Measurements from ENCODE around the gene DOCK3. TPM values are rescaled to one million over a fixed set of nuclear protein-coding genes. Genes with fewer than 3 reads are reported as not detected.

The DOCK3 gene
- polyA plus RNA-seq, 1 donor from 2014 or later = 15.6 TPM

DNA sequence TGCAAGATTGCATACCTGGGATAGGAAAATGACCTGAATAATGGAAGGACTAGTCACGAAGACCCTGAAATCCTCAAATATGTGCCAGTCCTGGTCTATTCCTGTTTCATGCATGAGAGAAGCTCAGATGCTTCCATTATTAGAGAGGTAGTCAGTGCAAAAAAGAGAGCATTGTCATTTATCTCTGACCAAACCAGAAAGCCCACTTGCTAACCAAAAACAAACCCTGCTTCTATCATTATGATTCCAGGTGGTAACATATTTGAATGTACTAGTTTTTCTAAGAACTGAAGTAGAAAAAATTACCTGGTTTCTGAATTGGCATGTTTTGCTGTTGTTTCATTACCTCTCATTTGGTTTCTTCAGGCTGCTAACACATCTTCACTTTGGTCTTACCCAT lies 549.6 kb downstream of the DOCK3 start:
- H4K20me1 ChIP-seq (ENCODE audit: insufficient read depth) = no peaks in the 10 kb centered on the region
- H3K27ac ChIP-seq (ENCODE audit: low read length) = no peak overlapping the region
- no peaks in the 10 kb centered on the region for H3K9me2 ChIP-seq (ENCODE audit: insufficient read depth, low read length)
- no peak overlapping the region for H3K9ac ChIP-seq (ENCODE audit: low read length)
- peaks cover 8% of the 10 kb centered on the region for H3K36me3 ChIP-seq (ENCODE audit: insufficient read depth, low read length)
- H3F3A ChIP-seq (ENCODE audit: insufficient read depth, low read length, poor library complexity, severe bottlenecking) = no peaks in the 10 kb centered on the region
- H3K4me2 ChIP-seq (ENCODE audit: low read length) = no peak overlapping the region
- no peak for TF ChIP-seq POLR2AphosphoS5 (IDR thresholded peaks at IDR 0.05)
- TF ChIP-seq EZH2 (IDR thresholded peaks at IDR 0.05; ENCODE audit: borderline replicate concordance, insufficient read depth, low read length, poor library complexity, severe bottlenecking) = no peak
- no peak for TF ChIP-seq REST (IDR thresholded peaks at IDR 0.05; ENCODE audit: borderline replicate concordance)
- no peak for TF ChIP-seq TAF1 (IDR thresholded peaks at IDR 0.05; ENCODE audit: low read depth)
- TF ChIP-seq SMC3 (conservative IDR thresholded peaks at IDR 0.05; ENCODE audit: poor library complexity) = no peak
- no peak for TF ChIP-seq RAD21 (conservative IDR thresholded peaks at IDR 0.05)
- TF ChIP-seq, protein P1, sequence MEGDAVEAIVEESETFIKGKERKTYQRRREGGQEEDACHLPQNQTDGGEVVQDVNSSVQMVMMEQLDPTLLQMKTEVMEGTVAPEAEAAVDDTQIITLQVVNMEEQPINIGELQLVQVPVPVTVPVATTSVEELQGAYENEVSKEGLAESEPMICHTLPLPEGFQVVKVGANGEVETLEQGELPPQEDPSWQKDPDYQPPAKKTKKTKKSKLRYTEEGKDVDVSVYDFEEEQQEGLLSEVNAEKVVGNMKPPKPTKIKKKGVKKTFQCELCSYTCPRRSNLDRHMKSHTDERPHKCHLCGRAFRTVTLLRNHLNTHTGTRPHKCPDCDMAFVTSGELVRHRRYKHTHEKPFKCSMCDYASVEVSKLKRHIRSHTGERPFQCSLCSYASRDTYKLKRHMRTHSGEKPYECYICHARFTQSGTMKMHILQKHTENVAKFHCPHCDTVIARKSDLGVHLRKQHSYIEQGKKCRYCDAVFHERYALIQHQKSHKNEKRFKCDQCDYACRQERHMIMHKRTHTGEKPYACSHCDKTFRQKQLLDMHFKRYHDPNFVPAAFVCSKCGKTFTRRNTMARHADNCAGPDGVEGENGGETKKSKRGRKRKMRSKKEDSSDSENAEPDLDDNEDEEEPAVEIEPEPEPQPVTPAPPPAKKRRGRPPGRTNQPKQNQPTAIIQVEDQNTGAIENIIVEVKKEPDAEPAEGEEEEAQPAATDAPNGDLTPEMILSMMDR (IDR thresholded peaks at IDR 0.05; ENCODE audit: poor library complexity, severe bottlenecking) = no peak
- TF ChIP-seq MXI1 (conservative IDR thresholded peaks at IDR 0.05; ENCODE audit: poor library complexity, severe bottlenecking) = no peak
- TF ChIP-seq EP300 (conservative IDR thresholded peaks at IDR 0.05; ENCODE audit: poor library complexity, severe bottlenecking) = no peak
- no peaks in the 10 kb centered on the region for H3K79me2 ChIP-seq (replicated peaks; ENCODE audit: insufficient read depth, low read length)
- no peak overlapping the region for H2AFZ ChIP-seq (ENCODE audit: low read depth, low read length)
- H3K9me3 ChIP-seq (ENCODE audit: low read length) = no peaks in the 10 kb centered on the region
- no peak overlapping the region for H3K4me3 ChIP-seq (ENCODE audit: low read length)
- H3K27me3 ChIP-seq (ENCODE audit: insufficient read depth, low read depth, low read length) = no peaks in the 10 kb centered on the region

DNA sequence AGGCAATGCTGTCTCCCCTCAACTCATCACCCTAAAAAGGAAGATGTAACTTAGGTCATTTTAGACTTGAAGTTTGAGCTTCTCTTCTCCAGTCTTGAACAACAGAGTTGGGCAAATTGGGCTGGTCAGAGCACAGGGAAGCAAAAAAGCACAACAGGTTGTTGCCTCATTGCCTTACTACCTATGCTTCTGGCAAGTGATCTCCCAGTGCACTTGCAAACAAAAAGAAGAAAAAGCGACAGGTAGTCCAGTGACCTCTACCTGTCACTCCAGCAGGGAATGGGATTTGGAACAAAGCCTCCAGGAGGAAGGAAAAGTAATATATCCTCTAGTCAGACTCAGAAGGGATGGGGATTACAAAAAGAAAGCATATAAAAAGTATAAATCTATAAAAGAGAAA lies 550.1 kb downstream of the DOCK3 start:
- no peak overlapping the region for H3K27ac ChIP-seq (ENCODE audit: low read length)
- H3K27me3 ChIP-seq (ENCODE audit: insufficient read depth, low read depth, low read length) = no peaks in the 10 kb centered on the region
- H3K9me3 ChIP-seq (ENCODE audit: low read length) = no peaks in the 10 kb centered on the region
- H4K20me1 ChIP-seq (ENCODE audit: insufficient read depth) = no peaks in the 10 kb centered on the region
- no peak overlapping the region for H2AFZ ChIP-seq (ENCODE audit: low read depth, low read length)
- H3K9me2 ChIP-seq (ENCODE audit: insufficient read depth, low read length) = no peaks in the 10 kb centered on the region
- no peak overlapping the region for H3K4me2 ChIP-seq (ENCODE audit: low read length)
- no peaks in the 10 kb centered on the region for H3F3A ChIP-seq (ENCODE audit: insufficient read depth, low read length, poor library complexity, severe bottlenecking)
- H3K36me3 ChIP-seq (ENCODE audit: insufficient read depth, low read length) = peaks cover 8% of the 10 kb centered on the region
- no peak overlapping the region for H3K9ac ChIP-seq (ENCODE audit: low read length)
- no peak for TF ChIP-seq MXI1 (conservative IDR thresholded peaks at IDR 0.05; ENCODE audit: poor library complexity, severe bottlenecking)
- no peak for TF ChIP-seq SMC3 (conservative IDR thresholded peaks at IDR 0.05; ENCODE audit: poor library complexity)
- TF ChIP-seq TAF1 (IDR thresholded peaks at IDR 0.05; ENCODE audit: low read depth) = no peak
- TF ChIP-seq RAD21 (conservative IDR thresholded peaks at IDR 0.05) = no peak
- TF ChIP-seq EP300 (conservative IDR thresholded peaks at IDR 0.05; ENCODE audit: poor library complexity, severe bottlenecking) = no peak
- TF ChIP-seq, protein P1 (IDR thresholded peaks at IDR 0.05; ENCODE audit: poor library complexity, severe bottlenecking) = no peak
- no peak for TF ChIP-seq REST (IDR thresholded peaks at IDR 0.05; ENCODE audit: borderline replicate concordance)
- no peak for TF ChIP-seq POLR2AphosphoS5 (IDR thresholded peaks at IDR 0.05)
- no peak for TF ChIP-seq EZH2 (IDR thresholded peaks at IDR 0.05; ENCODE audit: borderline replicate concordance, insufficient read depth, low read length, poor library complexity, severe bottlenecking)
- no peaks in the 10 kb centered on the region for H3K79me2 ChIP-seq (replicated peaks; ENCODE audit: insufficient read depth, low read length)
- H3K4me3 ChIP-seq (ENCODE audit: low read length) = no peak overlapping the region

Measured in neural cell (in vitro differentiated cells).